Panc1 (cell line): ENCODE measurements around the gene CEP41. TPM values are rescaled to one million over a fixed set of nuclear protein-coding genes. Genes with fewer than 3 reads are reported as not detected.

Experiments used
- ATAC-seq: fragments of 200-7000 bp; cut with Tn5 transposase; 2 replicates; pipeline ENCODE4 v1.9.1; 2020; ENCODE audit warnings: mild to moderate bottlenecking, moderate library complexity
- BruUV-seq: library from RNA; stranded (reverse); fragments of 400-500 nt; replicated peaks from 2 replicates; lab custom pipeline; 2021; lab: Mats Ljungman, UMichigan
- CTCF ChIA-PET: fragments of 300-600 bp; sonication (Branson Sonifier 250); formaldehyde crosslinking; loops from one replicate; lab custom pipeline; 2022; ENCODE audit warnings: antibody characterized with exemption; lab: Charles Lee
- POLR2A ChIA-PET: fragments of 300-600 bp; sonication (Branson Sonifier 250); formaldehyde crosslinking; loops from one replicate; lab custom pipeline; 2022; ENCODE audit warnings: antibody characterized with exemption; lab: Charles Lee
- DNase-seq: peaks from one replicate; pipeline ENCODE4 v3.0.0-alpha.2; 2010; ENCODE audit warnings: low read depth, low spot score
- H3K27ac ChIP-seq: 2 replicates; pipeline ENCODE4 v1.5.1; 2011; ENCODE audit warnings: mild to moderate bottlenecking, low read length, inconsistent platforms
- H3K27me3 ChIP-seq: fragments of 200-500 bp; sonication (Bioruptor generic); 2 replicates; pipeline ENCODE4 v1.6.0; 2014; ENCODE audit warnings: low read length, inconsistent platforms; ENCODE audit not compliant: control insufficient read depth, insufficient read depth
- H3K36me3 ChIP-seq: fragments of 200-500 bp; sonication (Bioruptor generic); 2 replicates; pipeline ENCODE4 v1.5.1; 2014; ENCODE audit warnings: inconsistent platforms, mild to moderate bottlenecking, low read length, moderate library complexity; ENCODE audit not compliant: control insufficient read depth, insufficient read depth
- H3K4me1 ChIP-seq: 2 replicates; pipeline ENCODE4 v1.5.1; 2011; ENCODE audit warnings: inconsistent platforms, mild to moderate bottlenecking, low read length, moderate library complexity; ENCODE audit not compliant: control insufficient read depth, insufficient read depth
- H3K4me3 ChIP-seq, 2 experiments: 2 replicates each; pipeline ENCODE4 v1.5.1; 2011 to 2012; ENCODE audit warnings: low read depth in 2 of 2, low read length in 2 of 2, mild to moderate bottlenecking in 2 of 2, inconsistent platforms in 1 of 2, moderate library complexity in 1 of 2
- H3K9me3 ChIP-seq: fragments of 200-500 bp; sonication (Bioruptor generic); 2 replicates; pipeline ENCODE4 v1.5.1; 2014; ENCODE audit warnings: low read depth, mild to moderate bottlenecking, inconsistent platforms, low read length, moderate library complexity; ENCODE audit not compliant: control insufficient read depth, insufficient read depth
- CTCF ChIP-seq: fragments of 450-650 bp; IDR thresholded peaks from 2 replicates; pipeline ENCODE4 v1.5.1; 2017; ENCODE audit warnings: mild to moderate bottlenecking
- POLR2AphosphoS5 ChIP-seq: IDR thresholded peaks from 2 replicates; pipeline ENCODE4 v1.6.1; 2012; ENCODE audit warnings: mild to moderate bottlenecking, low read depth, low read length, moderate library complexity
- SIN3A ChIP-seq: IDR thresholded peaks from 2 replicates; pipeline ENCODE4 v1.6.1; 2012; ENCODE audit warnings: low read depth, mild to moderate bottlenecking, low read length, moderate library complexity, borderline replicate concordance; ENCODE audit not compliant: insufficient read depth
- TCF7L2 ChIP-seq: IDR thresholded peaks from 2 replicates; pipeline ENCODE4 v1.6.1; 2011; ENCODE audit warnings: mild to moderate bottlenecking, low read depth, low read length, inconsistent platforms
- in situ Hi-C: cut with HindIII; loops from 2 replicates; pipeline ENCODE4 v1.10.0; 2016; ENCODE audit warnings: low sequenced_read_pairs, low pct_unique_long_range_greater_than_20kb
- intact Hi-C: fragments of 100-400 bp; cut with micrococcal nuclease; formaldehyde crosslinking; loops from one replicate; pipeline ENCODE4 v1.10.0; 2022; ENCODE audit not compliant: unreplicated experiment
- total RNA-seq: library from RNA; stranded (reverse); gene quantifications from one replicate; pipeline ENCODE4 v1.2.1, GENCODE V29; 2021; ENCODE audit not compliant: unreplicated experiment
- TF ChIP-seq, protein P1 (sequence below), 2 experiments: IDR thresholded peaks; 2 replicates each; pipeline ENCODE4 v1.6.1; 2011 to 2012; ENCODE audit warnings: low read depth in 2 of 2, control low read depth in 1 of 2, low read length in 1 of 2, mild to moderate bottlenecking in 1 of 2, moderate library complexity in 1 of 2; ENCODE audit not compliant: insufficient read depth in 1 of 2

The CEP41 gene
- total RNA-seq, 1 experiment from 2014 or later: 13.2 TPM

DNA sequence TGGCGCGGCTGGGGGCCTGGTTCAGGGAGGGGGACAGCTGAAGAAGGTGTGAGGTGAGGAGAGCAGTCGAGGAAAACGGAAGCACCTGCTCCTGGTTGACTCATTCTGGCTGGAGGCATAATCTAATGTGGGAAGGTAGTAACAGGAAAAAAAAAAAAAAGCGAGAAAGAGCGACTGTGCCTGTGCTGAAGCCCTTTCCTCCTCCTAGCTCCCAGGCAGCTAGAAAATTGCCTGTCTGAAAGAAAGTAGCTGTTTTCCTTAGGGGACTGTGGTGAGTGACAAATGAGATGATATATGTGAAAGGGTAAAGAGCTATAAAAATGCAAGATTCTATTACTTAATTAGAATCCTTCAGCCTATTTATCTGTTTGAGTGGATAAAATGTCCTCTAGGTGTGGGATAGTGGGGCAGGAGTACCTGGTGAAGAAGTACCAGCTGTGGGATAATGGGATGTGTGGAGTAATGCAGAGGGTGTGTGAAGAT, 46.2 kb upstream of the CEP41 start:
- TF ChIP-seq SIN3A: no peak
- no peak for TF ChIP-seq CTCF
- TF ChIP-seq TCF7L2: no peak
- TF ChIP-seq, protein P1, sequence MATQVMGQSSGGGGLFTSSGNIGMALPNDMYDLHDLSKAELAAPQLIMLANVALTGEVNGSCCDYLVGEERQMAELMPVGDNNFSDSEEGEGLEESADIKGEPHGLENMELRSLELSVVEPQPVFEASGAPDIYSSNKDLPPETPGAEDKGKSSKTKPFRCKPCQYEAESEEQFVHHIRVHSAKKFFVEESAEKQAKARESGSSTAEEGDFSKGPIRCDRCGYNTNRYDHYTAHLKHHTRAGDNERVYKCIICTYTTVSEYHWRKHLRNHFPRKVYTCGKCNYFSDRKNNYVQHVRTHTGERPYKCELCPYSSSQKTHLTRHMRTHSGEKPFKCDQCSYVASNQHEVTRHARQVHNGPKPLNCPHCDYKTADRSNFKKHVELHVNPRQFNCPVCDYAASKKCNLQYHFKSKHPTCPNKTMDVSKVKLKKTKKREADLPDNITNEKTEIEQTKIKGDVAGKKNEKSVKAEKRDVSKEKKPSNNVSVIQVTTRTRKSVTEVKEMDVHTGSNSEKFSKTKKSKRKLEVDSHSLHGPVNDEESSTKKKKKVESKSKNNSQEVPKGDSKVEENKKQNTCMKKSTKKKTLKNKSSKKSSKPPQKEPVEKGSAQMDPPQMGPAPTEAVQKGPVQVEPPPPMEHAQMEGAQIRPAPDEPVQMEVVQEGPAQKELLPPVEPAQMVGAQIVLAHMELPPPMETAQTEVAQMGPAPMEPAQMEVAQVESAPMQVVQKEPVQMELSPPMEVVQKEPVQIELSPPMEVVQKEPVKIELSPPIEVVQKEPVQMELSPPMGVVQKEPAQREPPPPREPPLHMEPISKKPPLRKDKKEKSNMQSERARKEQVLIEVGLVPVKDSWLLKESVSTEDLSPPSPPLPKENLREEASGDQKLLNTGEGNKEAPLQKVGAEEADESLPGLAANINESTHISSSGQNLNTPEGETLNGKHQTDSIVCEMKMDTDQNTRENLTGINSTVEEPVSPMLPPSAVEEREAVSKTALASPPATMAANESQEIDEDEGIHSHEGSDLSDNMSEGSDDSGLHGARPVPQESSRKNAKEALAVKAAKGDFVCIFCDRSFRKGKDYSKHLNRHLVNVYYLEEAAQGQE (IDR thresholded peaks at IDR 0.05; ENCODE audit: insufficient read depth in 1 of 2, low read depth in 2 of 2, low read length in 1 of 2): no peak
- TF ChIP-seq POLR2AphosphoS5: no peak
- ChIA-PET CTCF (interaction anchor here (0.6 to 0.7 kb wide), 3 partner anchors 18 to 924 kb away, joined by 3 to 4 read pairs (median 3); no protein-coding TSS in a partner anchor), POLR2A (interaction anchor here (0.6 to 0.9 kb wide), 2 partner anchors 58 to 282 kb away, joined by 3 to 4 read pairs; partner anchors contain the start of gene TMEM209)
- H3K9me3 ChIP-seq: no peaks in the 10 kb centered on the region
- intact Hi-C loops (loop anchor here (5.0 kb wide), 1 partner anchor 245 kb away; no protein-coding TSS in a partner anchor), in situ Hi-C loops (no loop called here)
- ATAC-seq (no peak), DNase-seq (no peak)
- H3K27me3 ChIP-seq: no peaks in the 10 kb centered on the region
- BruUV-seq: no TSS peak
- peak overlapping the region; percentile 62 to 82 for H3K4me3 ChIP-seq
- peak overlapping the region; percentile 76 for H3K27ac ChIP-seq
- H3K4me1 ChIP-seq: peaks cover 25% of the 10 kb centered on the region
- no peaks in the 10 kb centered on the region for H3K36me3 ChIP-seq

DNA sequence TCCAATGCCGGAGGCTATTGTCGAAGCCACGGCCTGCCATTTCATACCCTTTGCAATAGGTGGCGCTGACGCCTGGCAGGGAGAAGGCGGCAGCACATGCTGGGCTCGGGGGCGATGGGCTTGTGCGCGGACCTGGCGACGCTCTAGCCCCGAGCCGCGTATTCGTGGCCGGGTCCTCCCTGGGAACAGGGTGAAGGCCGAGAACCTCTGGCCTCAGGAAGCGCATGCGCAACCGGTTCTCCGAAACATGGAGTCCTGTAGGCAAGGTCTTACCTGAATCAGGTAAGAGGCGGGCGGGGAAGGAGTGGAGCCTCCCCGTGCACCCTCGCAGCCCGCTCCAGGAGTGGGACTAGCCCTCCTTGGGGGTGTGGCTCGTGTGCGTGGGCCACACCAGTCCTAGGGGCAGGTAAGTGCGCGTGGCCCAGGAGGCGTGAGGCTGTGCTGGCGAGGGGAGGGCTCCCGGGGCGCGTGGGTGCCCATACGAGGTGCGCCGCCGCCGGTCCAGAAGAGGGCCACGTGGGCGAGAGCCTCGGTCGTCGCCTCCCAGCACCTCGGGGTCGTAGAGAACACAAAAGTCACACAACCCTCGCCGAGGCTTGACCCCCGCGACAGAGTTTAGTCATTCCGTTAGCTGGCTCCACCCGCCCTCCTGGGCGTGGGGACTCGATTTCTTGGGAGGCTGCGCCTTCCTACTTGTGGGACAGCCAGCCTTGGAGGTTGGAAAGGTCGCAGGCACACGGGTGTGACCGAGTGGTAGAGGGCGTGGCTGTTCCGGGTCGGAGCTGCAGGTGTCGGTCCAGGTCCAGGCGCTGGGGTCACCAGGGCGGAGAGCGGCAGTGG, 45.5 kb upstream of the CEP41 start:
- TSS peak; percentile 81 for BruUV-seq
- peak; percentile 70 for DNase-seq
- Histone ChIP-seq H3K4me1 (peaks cover 25% of the 10 kb centered on the region), H3K4me3 (peak overlapping the region; percentile 62 to 82), H3K36me3 (no peaks in the 10 kb centered on the region), H3K9me3 (no peaks in the 10 kb centered on the region), H3K27ac (peak overlapping the region; percentile 76), H3K27me3 (no peaks in the 10 kb centered on the region)
- CTCF ChIA-PET: interaction anchor here (0.7 kb wide), 1 partner anchor 923 kb away, joined by 3 read pairs; no protein-coding TSS in a partner anchor
- peak; percentile 87 for ATAC-seq
- POLR2A ChIA-PET: interaction anchor here (0.6 kb wide), 1 partner anchor 58 kb away, joined by 4 read pairs; no protein-coding TSS in a partner anchor
- intact Hi-C loops (loop anchor here (5.0 kb wide), 1 partner anchor 244 kb away; no protein-coding TSS in a partner anchor), in situ Hi-C loops (no loop called here)
- TF ChIP-seq CTCF (peak; percentile 95), TCF7L2 (no peak), SIN3A (no peak), POLR2AphosphoS5 (0 out of 2 replicates have a peak, but pooled peaks have one; percentile 39)
- TF ChIP-seq, protein P1 (IDR thresholded peaks at IDR 0.05; ENCODE audit: insufficient read depth in 1 of 2, low read depth in 2 of 2, low read length in 1 of 2): 0 out of 4 replicates have a peak, but pooled peaks of 1 of the 2 experiments have one; percentile 25
